DOHH2 (cell line): Measurements from ENCODE around the gene PKN3.

Experiments
- H3F3A ChIP-seq: fragments of 200-600 bp; sonication (generic), shearing (Covaris generic); 2 replicates; pipeline ENCODE4 v1.6.0; 2016; ENCODE audit warnings: antibody characterized with exemption, mild to moderate bottlenecking; ENCODE audit not compliant: control insufficient read depth, insufficient read depth
- H3K27ac ChIP-seq: fragments of 200-600 bp; sonication (generic); 2 replicates; pipeline ENCODE4 v1.5.1; 2014; ENCODE audit warnings: low read depth, mild to moderate bottlenecking, low read length, moderate library complexity
- H3K27me3 ChIP-seq: fragments of 200-600 bp; sonication (generic); 2 replicates; pipeline ENCODE4 v1.6.1; 2014; ENCODE audit warnings: mild to moderate bottlenecking, low read length, mixed read lengths; ENCODE audit not compliant: control insufficient read depth
- H3K36me3 ChIP-seq: fragments of 200-600 bp; sonication (generic); 2 replicates; pipeline ENCODE4 v1.6.1; 2014; ENCODE audit warnings: mild to moderate bottlenecking, low read length, moderate library complexity, mixed read lengths; ENCODE audit not compliant: control insufficient read depth
- H3K4me1 ChIP-seq: fragments of 200-600 bp; sonication (generic); 2 replicates; pipeline ENCODE4 v1.6.1; 2014; ENCODE audit warnings: mild to moderate bottlenecking, low read length, mixed read lengths; ENCODE audit not compliant: control insufficient read depth
- H3K4me2 ChIP-seq: fragments of 200-600 bp; sonication (generic); 2 replicates; pipeline ENCODE4 v1.6.0; 2014; ENCODE audit warnings: mild to moderate bottlenecking, low read length, moderate library complexity
- H3K4me3 ChIP-seq: fragments of 200-600 bp; sonication (generic); 2 replicates; pipeline ENCODE4 v1.5.1; 2014; ENCODE audit warnings: mild to moderate bottlenecking, low read length, mixed read lengths
- H3K79me2 ChIP-seq: fragments of 200-600 bp; sonication (generic); 2 replicates; pipeline ENCODE4 v1.6.1; 2014; ENCODE audit warnings: mild to moderate bottlenecking, low read length, mixed read lengths; ENCODE audit not compliant: control insufficient read depth
- H3K9me2 ChIP-seq: fragments of 200-600 bp; sonication (generic); replicated peaks from 2 replicates; pipeline ENCODE4 v1.6.1; 2014; ENCODE audit warnings: mild to moderate bottlenecking, low read length, mixed read lengths; ENCODE audit not compliant: control insufficient read depth
- H3K9me3 ChIP-seq: fragments of 200-600 bp; sonication (generic); 2 replicates; pipeline ENCODE4 v1.6.1; 2014; ENCODE audit warnings: antibody characterized with exemption, low read length, mixed read lengths; ENCODE audit not compliant: control insufficient read depth, insufficient read depth
- H4K20me1 ChIP-seq: fragments of 200-600 bp; sonication (generic); 2 replicates; pipeline ENCODE4 v1.6.0; 2014; ENCODE audit warnings: low read depth, mild to moderate bottlenecking, antibody characterized with exemption, low read length, moderate library complexity; ENCODE audit not compliant: control insufficient read depth, insufficient read depth
- CTCF ChIP-seq: fragments of 200-600 bp; sonication (generic); IDR thresholded peaks from one replicate; pipeline ENCODE4 v1.5.1; 2014; ENCODE audit warnings: antibody characterized with exemption, mild to moderate bottlenecking, low read depth, low read length; ENCODE audit not compliant: poor library complexity, severe bottlenecking
- EZH2phosphoT487 ChIP-seq: fragments of 200-600 bp; sonication (generic); IDR thresholded peaks from 2 replicates; pipeline ENCODE4 v1.6.1; 2017; ENCODE audit warnings: borderline replicate concordance, mild to moderate bottlenecking, antibody characterized with exemption, low read length, moderate library complexity, mixed read lengths

PKN3 gene

DNA sequence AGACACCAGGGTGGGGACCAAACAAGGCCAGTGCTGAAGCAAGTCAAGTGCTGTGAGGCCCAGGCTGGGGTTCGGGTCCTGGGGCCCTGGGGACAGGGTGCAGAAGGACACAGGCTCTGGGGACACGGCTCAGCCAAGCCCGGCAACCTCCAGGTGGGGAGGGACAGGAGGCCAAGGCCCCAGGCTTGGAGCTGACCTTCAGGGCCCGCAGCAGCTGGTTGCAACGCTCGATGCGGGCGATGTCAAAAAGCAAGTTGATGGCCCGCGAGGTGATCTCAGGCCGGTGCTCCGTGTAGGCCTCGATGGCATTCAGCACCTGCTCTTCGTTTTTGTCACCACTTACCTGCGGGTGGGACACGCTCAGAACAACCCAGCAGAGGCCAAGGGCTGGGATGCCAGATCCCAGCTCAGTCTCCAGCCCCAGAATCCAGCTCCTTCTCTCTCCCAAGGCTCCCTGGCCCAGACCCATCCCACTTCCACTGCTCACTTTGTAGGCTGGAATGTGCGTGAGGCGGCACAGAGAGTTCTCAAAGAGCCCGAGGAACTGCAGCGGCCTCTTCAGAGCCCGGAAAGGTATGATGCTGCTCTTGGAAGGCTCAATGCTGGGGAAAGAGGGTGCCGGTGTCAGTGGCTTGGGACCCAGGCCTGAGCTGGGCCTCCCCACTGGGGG is 48.8 kb downstream of the PKN3 start:
- Histone ChIP-seq H3K79me2 (no peaks in the 10 kb centered on the region), H3K27ac (no peak overlapping the region), H3K4me3 (no peak overlapping the region), H3K27me3 (no peaks in the 10 kb centered on the region), H3K4me2 (no peak overlapping the region), H3K9me3 (no peaks in the 10 kb centered on the region), H4K20me1 (no peaks in the 10 kb centered on the region), H3K9me2 (no peaks in the 10 kb centered on the region), H3K36me3 (no peaks in the 10 kb centered on the region; the same call in 1 of the 2 replicates), H3K4me1 (no peaks in the 10 kb centered on the region), H3F3A (no peaks in the 10 kb centered on the region)
- TF ChIP-seq CTCF (no peak), EZH2phosphoT487 (no peak)

DNA sequence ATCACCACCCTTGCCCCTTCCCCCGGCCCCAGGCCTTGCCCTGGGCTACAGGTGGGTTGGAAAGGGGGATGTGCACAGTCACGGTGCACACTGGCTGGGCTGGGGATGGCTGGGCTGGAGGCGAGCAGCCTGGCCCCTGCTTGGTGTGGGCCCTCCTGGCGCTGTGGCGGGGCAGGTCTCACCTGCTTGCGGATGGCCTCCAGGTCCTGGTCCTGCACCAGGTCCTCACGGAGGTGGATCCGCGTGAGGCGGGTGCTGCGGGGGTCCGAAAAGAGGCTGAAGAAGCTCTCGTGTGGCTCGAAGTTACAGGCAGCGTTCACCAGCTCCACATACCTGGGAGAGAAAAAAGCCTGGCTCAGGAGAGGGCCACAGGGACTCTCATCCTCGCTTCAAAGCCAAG is 51.3 kb downstream of the PKN3 start:
- Histone ChIP-seq H3K9me2 (no peaks in the 10 kb centered on the region), H3K4me2 (no peak overlapping the region), H3K4me3 (no peak overlapping the region), H3K9me3 (no peaks in the 10 kb centered on the region), H4K20me1 (no peaks in the 10 kb centered on the region), H3K4me1 (no peaks in the 10 kb centered on the region), H3F3A (no peaks in the 10 kb centered on the region), H3K79me2 (no peaks in the 10 kb centered on the region), H3K36me3 (no peaks in the 10 kb centered on the region; the same call in 1 of the 2 replicates), H3K27ac (no peak overlapping the region), H3K27me3 (no peaks in the 10 kb centered on the region)
- TF ChIP-seq CTCF (no peak), EZH2phosphoT487 (no peak)

DNA sequence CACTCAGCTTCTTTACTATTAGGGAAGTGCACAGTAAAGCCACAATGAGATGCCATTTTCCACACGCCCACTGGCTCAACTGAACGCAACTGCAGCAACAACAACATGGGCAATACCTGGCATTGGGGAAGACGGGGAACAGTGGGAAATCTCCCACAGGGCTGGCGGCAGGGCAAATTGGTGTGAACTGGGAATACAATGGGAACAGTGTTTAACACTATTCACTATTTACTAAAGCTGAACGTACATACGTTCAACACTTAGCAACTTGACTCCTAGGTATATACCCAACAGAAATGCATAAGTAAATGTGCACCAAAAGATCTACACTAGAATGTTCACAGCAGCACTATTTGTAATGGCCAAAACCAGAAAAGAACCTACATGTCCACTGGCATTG is 55.3 kb downstream of the PKN3 start:
- no peaks in the 10 kb centered on the region for H3K9me3 ChIP-seq
- no peaks in the 10 kb centered on the region for H3K79me2 ChIP-seq
- H3K4me2 ChIP-seq: no peak overlapping the region
- H3K27ac ChIP-seq: no peak overlapping the region
- H3K4me3 ChIP-seq: no peak overlapping the region
- H3K27me3 ChIP-seq: no peaks in the 10 kb centered on the region
- H3F3A ChIP-seq: no peaks in the 10 kb centered on the region
- no peaks in the 10 kb centered on the region for H4K20me1 ChIP-seq
- TF ChIP-seq CTCF (no peak), EZH2phosphoT487 (no peak)
- H3K36me3 ChIP-seq: no peaks in the 10 kb centered on the region; the same call in 1 of the 2 replicates
- H3K4me1 ChIP-seq: no peaks in the 10 kb centered on the region
- no peaks in the 10 kb centered on the region for H3K9me2 ChIP-seq
